Measurements from ENCODE around the gene MOB3B.

The MOB3B gene

GRCh38 chr9:27353166-27353473, 176.5 kb downstream of the MOB3B start:
- TF ChIP-seq CSDC2 (CRISPR knock-in tag; IDR thresholded peaks at IDR 0.05) (no peak), ZNF565 (CRISPR knock-in tag; conservative IDR thresholded peaks at IDR 0.05; ENCODE audit: low read depth) (no peak), POU6F1 (CRISPR knock-in tag; IDR thresholded peaks at IDR 0.05; ENCODE audit: borderline replicate concordance, low read depth) (no peak), ZNF8 (CRISPR knock-in tag; IDR thresholded peaks at IDR 0.05) (no peak), CREB5 (CRISPR knock-in tag; IDR thresholded peaks at IDR 0.05; ENCODE audit: low read depth) (no peak), PPARA (CRISPR knock-in tag; IDR thresholded peaks at IDR 0.05; ENCODE audit: borderline replicate concordance) (no peak), GLIS3 (CRISPR knock-in tag; IDR thresholded peaks at IDR 0.05) (no peak)
- ATAC-seq: no peak

GRCh38 chr9:27352457-27353165, 177.0 kb downstream of the MOB3B start:
- TF ChIP-seq ZNF70 (CRISPR knock-in tag; IDR thresholded peaks at IDR 0.05) (no peak), RARB (CRISPR knock-in tag; IDR thresholded peaks at IDR 0.05) (no peak), ESRRG (CRISPR knock-in tag; IDR thresholded peaks at IDR 0.05) (no peak), ARNTL (CRISPR knock-in tag; IDR thresholded peaks at IDR 0.05; ENCODE audit: borderline replicate concordance, low read depth) (no peak), BACH2 (CRISPR knock-in tag; IDR thresholded peaks at IDR 0.05; ENCODE audit: borderline replicate concordance) (no peak), ZNF8 (CRISPR knock-in tag; IDR thresholded peaks at IDR 0.05) (no peak), TOX (CRISPR knock-in tag; IDR thresholded peaks at IDR 0.05; ENCODE audit: borderline replicate concordance) (no peak), TCF4 (CRISPR knock-in tag; IDR thresholded peaks at IDR 0.05; ENCODE audit: borderline replicate concordance) (no peak), TSHZ2 (CRISPR knock-in tag; IDR thresholded peaks at IDR 0.05) (no peak), CSDC2 (CRISPR knock-in tag; IDR thresholded peaks at IDR 0.05) (no peak), PATZ1 (CRISPR knock-in tag; IDR thresholded peaks at IDR 0.05; ENCODE audit: borderline replicate concordance) (no peak), ZFP30 (CRISPR knock-in tag; IDR thresholded peaks at IDR 0.05) (no peak), ISL1 (CRISPR knock-in tag; IDR thresholded peaks at IDR 0.05) (no peak), ZC3H10 (CRISPR knock-in tag; IDR thresholded peaks at IDR 0.05) (no peak), ZNF565 (CRISPR knock-in tag; conservative IDR thresholded peaks at IDR 0.05; ENCODE audit: low read depth) (no peak), SNAI2 (CRISPR knock-in tag; IDR thresholded peaks at IDR 0.05) (no peak)
- no peak for ATAC-seq

- TF ChIP-seq ISL1 (CRISPR knock-in tag; IDR thresholded peaks at IDR 0.05): peak; percentile 34; the same call in 1 of the 2 replicates
- no peak for TF ChIP-seq TOX (CRISPR knock-in tag; IDR thresholded peaks at IDR 0.05; ENCODE audit: borderline replicate concordance)
- peak; percentile 68 for ATAC-seq
Observed at GRCh38 chr9:27351438-27351837, 178.2 kb downstream of the MOB3B start.

DNA sequence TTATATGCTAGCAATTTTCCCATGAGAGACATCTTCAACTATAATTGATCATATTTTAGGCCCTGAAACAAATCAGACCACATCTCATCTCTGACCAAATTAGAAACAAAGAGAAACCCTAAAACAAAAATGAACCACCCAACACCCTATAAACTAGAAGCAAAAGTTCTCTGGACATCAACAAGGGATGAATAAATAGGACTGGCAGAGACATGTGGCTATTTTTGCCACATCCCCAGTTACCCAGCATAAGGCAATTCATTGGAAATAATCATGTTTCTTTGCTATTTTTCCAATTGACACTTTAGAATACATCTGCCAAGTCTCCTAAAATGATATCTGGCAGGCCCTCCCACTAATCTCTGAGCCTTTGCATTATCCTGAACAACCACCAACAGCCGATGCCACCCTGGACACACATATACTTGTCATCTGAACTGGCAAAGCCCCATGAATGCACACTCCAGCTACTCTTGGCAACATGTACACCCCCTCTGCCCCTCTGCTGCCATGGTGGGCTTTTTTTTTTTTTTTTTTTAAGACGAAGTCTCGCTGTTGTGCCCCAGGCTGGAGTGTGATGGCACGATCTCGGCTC, 179.1 kb downstream of the MOB3B start:
- ATAC-seq: peak; percentile 30; the same call in 2 of the 3 replicates
- no peak for TF ChIP-seq OSR1 (CRISPR knock-in tag; IDR thresholded peaks at IDR 0.05)
- no peak for TF ChIP-seq ISL1 (CRISPR knock-in tag; IDR thresholded peaks at IDR 0.05)
- TF ChIP-seq TCF4 (CRISPR knock-in tag; IDR thresholded peaks at IDR 0.05; ENCODE audit: borderline replicate concordance): no peak
- TF ChIP-seq TOX (CRISPR knock-in tag; IDR thresholded peaks at IDR 0.05; ENCODE audit: borderline replicate concordance): no peak
- TF ChIP-seq, protein P1, sequence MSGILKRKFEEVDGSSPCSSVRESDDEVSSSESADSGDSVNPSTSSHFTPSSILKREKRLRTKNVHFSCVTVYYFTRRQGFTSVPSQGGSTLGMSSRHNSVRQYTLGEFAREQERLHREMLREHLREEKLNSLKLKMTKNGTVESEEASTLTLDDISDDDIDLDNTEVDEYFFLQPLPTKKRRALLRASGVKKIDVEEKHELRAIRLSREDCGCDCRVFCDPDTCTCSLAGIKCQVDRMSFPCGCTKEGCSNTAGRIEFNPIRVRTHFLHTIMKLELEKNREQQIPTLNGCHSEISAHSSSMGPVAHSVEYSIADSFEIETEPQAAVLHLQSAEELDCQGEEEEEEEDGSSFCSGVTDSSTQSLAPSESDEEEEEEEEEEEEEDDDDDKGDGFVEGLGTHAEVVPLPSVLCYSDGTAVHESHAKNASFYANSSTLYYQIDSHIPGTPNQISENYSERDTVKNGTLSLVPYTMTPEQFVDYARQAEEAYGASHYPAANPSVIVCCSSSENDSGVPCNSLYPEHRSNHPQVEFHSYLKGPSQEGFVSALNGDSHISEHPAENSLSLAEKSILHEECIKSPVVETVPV (CRISPR knock-in tag; IDR thresholded peaks at IDR 0.05): no peak
- no peak for TF ChIP-seq ZFP3 (CRISPR knock-in tag; IDR thresholded peaks at IDR 0.05)
- no peak for TF ChIP-seq GLIS3 (CRISPR knock-in tag; IDR thresholded peaks at IDR 0.05)
- no peak for TF ChIP-seq PPARA (CRISPR knock-in tag; IDR thresholded peaks at IDR 0.05; ENCODE audit: borderline replicate concordance)
- TF ChIP-seq BACH2 (CRISPR knock-in tag; IDR thresholded peaks at IDR 0.05; ENCODE audit: borderline replicate concordance): no peak
- TF ChIP-seq POU6F1 (CRISPR knock-in tag; IDR thresholded peaks at IDR 0.05; ENCODE audit: borderline replicate concordance, low read depth): no peak
- no peak for TF ChIP-seq ZNF8 (CRISPR knock-in tag; IDR thresholded peaks at IDR 0.05)
- no peak for TF ChIP-seq RARB (CRISPR knock-in tag; IDR thresholded peaks at IDR 0.05)
- TF ChIP-seq ZNF70 (CRISPR knock-in tag; IDR thresholded peaks at IDR 0.05): no peak

Measured in SK-N-SH treated with all-trans-retinoic acid at 6 μM for 48 hours (cell line).